Measurements from ENCODE around the gene NFYC.
A peak's percentile ranks its signal among the peaks of the same experiment; 100 is the strongest.

Gene NFYC

GRCh38 chr1:40798366-40799281 is 107.1 kb downstream of the NFYC start:
- no peak for DNase-seq (ENCODE audit: low read depth)

GRCh38 chr1:40799351-40799867 is 107.9 kb downstream of the NFYC start:
- DNase-seq (ENCODE audit: low read depth): peak; percentile 13

GRCh38 chr1:40801742-40802077 is 110.2 kb downstream of the NFYC start:
- DNase-seq (ENCODE audit: low read depth): no peak

GRCh38 chr1:40802078-40802741 is 110.7 kb downstream of the NFYC start:
- no peak for DNase-seq (ENCODE audit: low read depth)

- no peak for DNase-seq (ENCODE audit: low read depth)
These were observed 111.2 kb downstream of the NFYC start for GRCh38 chr1:40802742-40803113.

GRCh38 chr1:40803447-40803846 is 111.9 kb downstream of the NFYC start:
- DNase-seq (ENCODE audit: low read depth): no peak

- no peak for DNase-seq (ENCODE audit: low read depth)
These were observed 112.4 kb downstream of the NFYC start for GRCh38 chr1:40803902-40804301.

GRCh38 chr1:40806240-40806639 is 114.7 kb downstream of the NFYC start:
- no peak for DNase-seq (ENCODE audit: low read depth)

GRCh38 chr1:40806731-40807695 is 115.5 kb downstream of the NFYC start:
- no peak for DNase-seq (ENCODE audit: low read depth)

GRCh38 chr1:40808002-40808401 is 116.5 kb downstream of the NFYC start:
- no peak for DNase-seq (ENCODE audit: low read depth)

- no peak for DNase-seq (ENCODE audit: low read depth)
These were observed 116.9 kb downstream of the NFYC start for GRCh38 chr1:40808444-40808843.

GRCh38 chr1:40808909-40809308 is 117.4 kb downstream of the NFYC start:
- DNase-seq (ENCODE audit: low read depth): no peak

- no peak for DNase-seq (ENCODE audit: low read depth)
These were observed 119.4 kb downstream of the NFYC start for GRCh38 chr1:40810927-40811326.

- no peak for DNase-seq (ENCODE audit: low read depth)
These were observed 123.9 kb downstream of the NFYC start for GRCh38 chr1:40815420-40815819.

- no peak for DNase-seq (ENCODE audit: low read depth)
These were observed 126.3 kb downstream of the NFYC start for GRCh38 chr1:40817791-40818263.

- DNase-seq (ENCODE audit: low read depth): no peak
These were observed 126.9 kb downstream of the NFYC start for GRCh38 chr1:40818264-40818961.

GRCh38 chr1:40819101-40819500 is 127.6 kb downstream of the NFYC start:
- DNase-seq (ENCODE audit: low read depth): no peak

- DNase-seq (ENCODE audit: low read depth): no peak
These were observed 128.8 kb downstream of the NFYC start for GRCh38 chr1:40820251-40820797.
